Liver (tissue), 9 donors: ENCODE data around the gene B3GAT3. TPM values are rescaled to one million over a fixed set of nuclear protein-coding genes. Genes with fewer than 3 reads are reported as not detected.

ENCODE experiments used
- DNase-seq: peaks from one replicate; pipeline ENCODE4 v3.0.0-alpha.2; 2017; ENCODE audit warnings: low spot score
- H3K27ac ChIP-seq, 2 donors: one replicate each; pipeline ENCODE4 v1.7.0; 2013; ENCODE audit warnings: inconsistent platforms in 2 of 2, low read length in 2 of 2, control low read depth in 1 of 2, low read depth in 1 of 2, mild to moderate bottlenecking in 1 of 2
- H3K27me3 ChIP-seq, 4 donors: one replicate each; pipeline versions ENCODE4 v1.6.1 to v1.7.0; 2013; ENCODE audit warnings: low read length in 3 of 4, inconsistent platforms in 1 of 4, mild to moderate bottlenecking in 1 of 4, moderate library complexity in 1 of 4; ENCODE audit not compliant: control insufficient read depth in 4 of 4, insufficient read depth in 4 of 4
- H3K36me3 ChIP-seq, 4 donors: one replicate each; pipeline versions ENCODE4 v1.6.1 to v1.7.0; 2013; ENCODE audit warnings: low read length in 3 of 4, mild to moderate bottlenecking in 3 of 4, low read depth in 1 of 4, moderate library complexity in 1 of 4; ENCODE audit not compliant: control insufficient read depth in 4 of 4, insufficient read depth in 3 of 4
- H3K4me1 ChIP-seq, 4 donors: one replicate each; pipeline versions ENCODE4 v1.6.1 to v1.7.0; 2013; ENCODE audit warnings: low read length in 3 of 4, mild to moderate bottlenecking in 3 of 4, moderate library complexity in 1 of 4; ENCODE audit not compliant: control insufficient read depth in 4 of 4, insufficient read depth in 4 of 4
- H3K4me3 ChIP-seq, 3 donors: one replicate each; pipeline versions ENCODE4 v1.6.1 to v1.7.0; 2013; ENCODE audit warnings: low read length in 3 of 3, control low read depth in 1 of 3, low read depth in 1 of 3, mild to moderate bottlenecking in 1 of 3
- H3K9ac ChIP-seq, 2 donors: one replicate each; pipeline ENCODE4 v1.7.0; 2013; ENCODE audit warnings: low read length in 2 of 2, mild to moderate bottlenecking in 2 of 2, moderate library complexity in 2 of 2, control low read depth in 1 of 2, low read depth in 1 of 2
- H3K9me3 ChIP-seq, 4 donors: one replicate each; pipeline versions ENCODE4 v1.6.1 to v1.7.0; 2013; ENCODE audit warnings: low read length in 3 of 4; ENCODE audit not compliant: control insufficient read depth in 4 of 4
- EGR1 ChIP-seq, 2 donors: IDR thresholded peaks; 2 replicates each; pipeline ENCODE4 v1.6.1; 2016 to 2018; ENCODE audit warnings: antibody characterized with exemption in 2 of 2, low read depth in 2 of 2
- FOXA1 ChIP-seq: IDR thresholded peaks from 2 replicates; pipeline ENCODE4 v1.6.1; 2016; ENCODE audit warnings: antibody characterized with exemption
- FOXA2 ChIP-seq: IDR thresholded peaks from 2 replicates; pipeline ENCODE4 v1.6.1; 2016; ENCODE audit warnings: antibody characterized with exemption
- GABPA ChIP-seq, 2 donors: IDR thresholded peaks in 1 of 2; conservative IDR thresholded peaks in 1 of 2; 2 replicates each; pipeline ENCODE4 v1.6.1; 2016; ENCODE audit warnings: antibody characterized with exemption in 2 of 2, mild to moderate bottlenecking in 1 of 2, moderate library complexity in 1 of 2
- HNF4A ChIP-seq, 2 donors: conservative IDR thresholded peaks; 2 replicates each; pipeline ENCODE4 v1.6.1; 2016; ENCODE audit warnings: antibody characterized with exemption in 2 of 2, mild to moderate bottlenecking in 2 of 2
- HNF4G ChIP-seq: IDR thresholded peaks from 2 replicates; pipeline ENCODE4 v1.6.1; 2016; ENCODE audit warnings: antibody characterized with exemption
- JUND ChIP-seq, 2 donors: IDR thresholded peaks; 2 replicates each; pipeline ENCODE4 v1.6.1; 2016; ENCODE audit warnings: antibody characterized with exemption in 2 of 2
- NR2F2 ChIP-seq: IDR thresholded peaks from 2 replicates; pipeline ENCODE4 v1.6.1; 2016; ENCODE audit warnings: antibody characterized with exemption
- RAD21 ChIP-seq, 2 donors: IDR thresholded peaks; 2 replicates each; pipeline ENCODE4 v1.6.1; 2016; ENCODE audit warnings: antibody characterized with exemption in 2 of 2, mild to moderate bottlenecking in 2 of 2
- RXRA ChIP-seq, 2 donors: IDR thresholded peaks; 2 replicates each; pipeline ENCODE4 v1.6.1; 2017 to 2018; ENCODE audit warnings: antibody characterized with exemption in 2 of 2, mild to moderate bottlenecking in 1 of 2
- SP1 ChIP-seq: IDR thresholded peaks from 2 replicates; pipeline ENCODE4 v1.6.1; 2018; ENCODE audit warnings: antibody characterized with exemption, mild to moderate bottlenecking
- TAF1 ChIP-seq: conservative IDR thresholded peaks from 2 replicates; pipeline ENCODE4 v1.6.1; 2016; ENCODE audit warnings: antibody characterized with exemption, mild to moderate bottlenecking
- YY1 ChIP-seq: IDR thresholded peaks from 2 replicates; pipeline ENCODE4 v1.6.1; 2016; ENCODE audit warnings: antibody characterized with exemption, mild to moderate bottlenecking
- WGBS: extraction: QIAGEN DNeasy Blood & Tissue Kit; methylation state at CpG from one replicate; pipeline ENCODE4 v1.1.7; 2013; 5-methylcytosine and 5-hydroxymethylcytosine counted together
- polyA plus RNA-seq, 2 donors: library from polyadenylated mRNA; stranded (reverse) in 1 of 2; unstranded in 1 of 2; fragments of 200-250 nt in 1 of 2; fragments of >200 nt in 1 of 2; fragmentation: Nextera tagmentation in 1 of 2; extraction: Ambion mirVana in 1 of 2; gene quantifications; one replicate each; pipeline versions ENCODE4 v1.2.1 to v1.2.3, GENCODE V29; 2013 to 2015
- total RNA-seq, 2 donors: library from RNA; depleted of rRNA; stranded (reverse); fragments of >200 nt; gene quantifications; one replicate each; pipeline ENCODE4 v1.2.3, GENCODE V29; 2014
- TF ChIP-seq, protein P1 (sequence below): IDR thresholded peaks from 2 replicates; pipeline ENCODE4 v1.6.1; 2016; ENCODE audit warnings: antibody characterized with exemption
- TF ChIP-seq, protein P2 (sequence below): IDR thresholded peaks from 2 replicates; pipeline ENCODE4 v1.6.1; 2016; ENCODE audit warnings: antibody characterized with exemption
- TF ChIP-seq, protein P3 (sequence below): IDR thresholded peaks from 2 replicates; pipeline ENCODE4 v1.6.1; 2016; ENCODE audit warnings: antibody characterized with exemption
- TF ChIP-seq, protein P4 (sequence below): IDR thresholded peaks from 2 replicates; pipeline ENCODE4 v1.6.1; 2016; ENCODE audit warnings: antibody characterized with exemption, mild to moderate bottlenecking
- TF ChIP-seq, protein P5 (sequence below): fragments of 150-350 bp; IDR thresholded peaks from 2 replicates; pipeline ENCODE4 v1.5.1; 2017; ENCODE audit warnings: improper control_type of control experiment, low read depth, low read length; ENCODE audit not compliant: missing input control
- donor health status: healthy.
- donor health status: healthy.
- donor health status: healthy.
- donor health status: healthy.
- donor health status: healthy.

B3GAT3 gene
- total and polyA plus RNA-seq, 4 donors, result 13.1 to 29.2 (median 17.8) TPM

DNA sequence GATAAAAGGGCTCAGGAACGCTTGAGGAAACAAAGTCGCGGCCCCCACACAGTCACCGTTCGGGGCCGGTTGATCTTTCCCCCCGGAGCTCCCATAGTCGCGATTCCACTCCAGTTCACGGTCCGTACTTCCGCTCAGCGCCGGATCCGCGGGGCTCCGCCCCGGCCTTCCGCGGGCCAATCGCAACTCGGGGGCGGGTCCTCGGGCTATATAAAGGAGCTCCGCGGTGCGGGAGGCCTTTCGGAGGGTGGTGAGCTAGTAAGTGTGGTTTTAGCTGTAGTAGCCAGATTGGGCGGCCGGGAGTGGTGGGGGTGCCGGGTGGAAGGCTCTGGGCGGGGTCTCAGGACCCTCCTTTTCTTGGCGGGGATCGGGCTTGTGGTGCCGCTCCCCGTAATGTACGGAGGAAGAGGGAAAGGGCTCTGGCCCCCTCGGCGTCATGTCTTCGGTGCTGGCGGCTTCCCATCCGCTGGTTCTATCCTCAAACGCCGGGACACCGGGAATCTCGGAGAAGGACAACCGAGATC, 43.4 kb upstream of the B3GAT3 start, which contains the start of the genes C11orf98 and CSKMT:
Gene C11orf98, minus strand, starts transcription at position 136 of the 524 bp plus-strand sequence. Its CDS starts 41 bp downstream, at position 95.
Gene CSKMT, plus strand, starts transcription at position 238 of the 524 bp plus-strand sequence. CDS start 568 bp downstream, outside the sequence.
- DNase-seq, result peak; percentile 98
- H3K36me3 ChIP-seq, result peaks cover 3 to 10% (median 6%) of the 10 kb centered on the region in 4 donors
- H3K9ac ChIP-seq, result peak within 1 kb of the TSS; percentile 68 to 96
- no peaks in the 10 kb centered on the region for H3K27me3 ChIP-seq
- WGBS, result under 1% methylated on average over 47 of the region's 47 CpGs
- peaks cover 11 to 34% (median 25%) of the 10 kb centered on the region in 4 donors for H3K4me1 ChIP-seq
- peak within 1 kb of the TSS; percentile 82 to 98 (median 97) for H3K4me3 ChIP-seq
- TF ChIP-seq EGR1 (IDR thresholded peaks at IDR 0.05; ENCODE audit: low read depth in 2 of 2), result peak in 1 of 2 donors; percentile 30
- no peak for TF ChIP-seq HNF4G
- no peak for TF ChIP-seq FOXA2
- TF ChIP-seq, protein P1, sequence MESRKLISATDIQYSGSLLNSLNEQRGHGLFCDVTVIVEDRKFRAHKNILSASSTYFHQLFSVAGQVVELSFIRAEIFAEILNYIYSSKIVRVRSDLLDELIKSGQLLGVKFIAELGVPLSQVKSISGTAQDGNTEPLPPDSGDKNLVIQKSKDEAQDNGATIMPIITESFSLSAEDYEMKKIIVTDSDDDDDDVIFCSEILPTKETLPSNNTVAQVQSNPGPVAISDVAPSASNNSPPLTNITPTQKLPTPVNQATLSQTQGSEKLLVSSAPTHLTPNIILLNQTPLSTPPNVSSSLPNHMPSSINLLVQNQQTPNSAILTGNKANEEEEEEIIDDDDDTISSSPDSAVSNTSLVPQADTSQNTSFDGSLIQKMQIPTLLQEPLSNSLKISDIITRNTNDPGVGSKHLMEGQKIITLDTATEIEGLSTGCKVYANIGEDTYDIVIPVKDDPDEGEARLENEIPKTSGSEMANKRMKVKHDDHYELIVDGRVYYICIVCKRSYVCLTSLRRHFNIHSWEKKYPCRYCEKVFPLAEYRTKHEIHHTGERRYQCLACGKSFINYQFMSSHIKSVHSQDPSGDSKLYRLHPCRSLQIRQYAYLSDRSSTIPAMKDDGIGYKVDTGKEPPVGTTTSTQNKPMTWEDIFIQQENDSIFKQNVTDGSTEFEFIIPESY, result peak; percentile 76
- peak; percentile 28 for TF ChIP-seq NR2F2
- peak in 1 of 2 donors; percentile 23 for TF ChIP-seq RAD21 (IDR thresholded peaks at IDR 0.05)
- TF ChIP-seq JUND (IDR thresholded peaks at IDR 0.05), result peak in 1 of 2 donors; percentile 34
- peak; percentile 81 for TF ChIP-seq SP1
- no peak for TF ChIP-seq RXRA (IDR thresholded peaks at IDR 0.05)
- peak; percentile 68 for TF ChIP-seq FOXA1
- TF ChIP-seq TAF1, result peak; percentile 98
- TF ChIP-seq, protein P2, sequence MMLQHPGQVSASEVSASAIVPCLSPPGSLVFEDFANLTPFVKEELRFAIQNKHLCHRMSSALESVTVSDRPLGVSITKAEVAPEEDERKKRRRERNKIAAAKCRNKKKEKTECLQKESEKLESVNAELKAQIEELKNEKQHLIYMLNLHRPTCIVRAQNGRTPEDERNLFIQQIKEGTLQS, result peak; percentile 47
- TF ChIP-seq, protein P3, sequence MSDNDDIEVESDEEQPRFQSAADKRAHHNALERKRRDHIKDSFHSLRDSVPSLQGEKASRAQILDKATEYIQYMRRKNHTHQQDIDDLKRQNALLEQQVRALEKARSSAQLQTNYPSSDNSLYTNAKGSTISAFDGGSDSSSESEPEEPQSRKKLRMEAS, result peak; percentile 22
- TF ChIP-seq HNF4A (conservative IDR thresholded peaks at IDR 0.05), result peak in 1 of 2 donors; percentile 23
- TF ChIP-seq, protein P4, sequence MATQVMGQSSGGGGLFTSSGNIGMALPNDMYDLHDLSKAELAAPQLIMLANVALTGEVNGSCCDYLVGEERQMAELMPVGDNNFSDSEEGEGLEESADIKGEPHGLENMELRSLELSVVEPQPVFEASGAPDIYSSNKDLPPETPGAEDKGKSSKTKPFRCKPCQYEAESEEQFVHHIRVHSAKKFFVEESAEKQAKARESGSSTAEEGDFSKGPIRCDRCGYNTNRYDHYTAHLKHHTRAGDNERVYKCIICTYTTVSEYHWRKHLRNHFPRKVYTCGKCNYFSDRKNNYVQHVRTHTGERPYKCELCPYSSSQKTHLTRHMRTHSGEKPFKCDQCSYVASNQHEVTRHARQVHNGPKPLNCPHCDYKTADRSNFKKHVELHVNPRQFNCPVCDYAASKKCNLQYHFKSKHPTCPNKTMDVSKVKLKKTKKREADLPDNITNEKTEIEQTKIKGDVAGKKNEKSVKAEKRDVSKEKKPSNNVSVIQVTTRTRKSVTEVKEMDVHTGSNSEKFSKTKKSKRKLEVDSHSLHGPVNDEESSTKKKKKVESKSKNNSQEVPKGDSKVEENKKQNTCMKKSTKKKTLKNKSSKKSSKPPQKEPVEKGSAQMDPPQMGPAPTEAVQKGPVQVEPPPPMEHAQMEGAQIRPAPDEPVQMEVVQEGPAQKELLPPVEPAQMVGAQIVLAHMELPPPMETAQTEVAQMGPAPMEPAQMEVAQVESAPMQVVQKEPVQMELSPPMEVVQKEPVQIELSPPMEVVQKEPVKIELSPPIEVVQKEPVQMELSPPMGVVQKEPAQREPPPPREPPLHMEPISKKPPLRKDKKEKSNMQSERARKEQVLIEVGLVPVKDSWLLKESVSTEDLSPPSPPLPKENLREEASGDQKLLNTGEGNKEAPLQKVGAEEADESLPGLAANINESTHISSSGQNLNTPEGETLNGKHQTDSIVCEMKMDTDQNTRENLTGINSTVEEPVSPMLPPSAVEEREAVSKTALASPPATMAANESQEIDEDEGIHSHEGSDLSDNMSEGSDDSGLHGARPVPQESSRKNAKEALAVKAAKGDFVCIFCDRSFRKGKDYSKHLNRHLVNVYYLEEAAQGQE, result peak; percentile 96
- TF ChIP-seq, protein P5, sequence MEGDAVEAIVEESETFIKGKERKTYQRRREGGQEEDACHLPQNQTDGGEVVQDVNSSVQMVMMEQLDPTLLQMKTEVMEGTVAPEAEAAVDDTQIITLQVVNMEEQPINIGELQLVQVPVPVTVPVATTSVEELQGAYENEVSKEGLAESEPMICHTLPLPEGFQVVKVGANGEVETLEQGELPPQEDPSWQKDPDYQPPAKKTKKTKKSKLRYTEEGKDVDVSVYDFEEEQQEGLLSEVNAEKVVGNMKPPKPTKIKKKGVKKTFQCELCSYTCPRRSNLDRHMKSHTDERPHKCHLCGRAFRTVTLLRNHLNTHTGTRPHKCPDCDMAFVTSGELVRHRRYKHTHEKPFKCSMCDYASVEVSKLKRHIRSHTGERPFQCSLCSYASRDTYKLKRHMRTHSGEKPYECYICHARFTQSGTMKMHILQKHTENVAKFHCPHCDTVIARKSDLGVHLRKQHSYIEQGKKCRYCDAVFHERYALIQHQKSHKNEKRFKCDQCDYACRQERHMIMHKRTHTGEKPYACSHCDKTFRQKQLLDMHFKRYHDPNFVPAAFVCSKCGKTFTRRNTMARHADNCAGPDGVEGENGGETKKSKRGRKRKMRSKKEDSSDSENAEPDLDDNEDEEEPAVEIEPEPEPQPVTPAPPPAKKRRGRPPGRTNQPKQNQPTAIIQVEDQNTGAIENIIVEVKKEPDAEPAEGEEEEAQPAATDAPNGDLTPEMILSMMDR, result no peak
- peak; percentile 86 for TF ChIP-seq YY1
- TF ChIP-seq GABPA (IDR thresholded peaks at IDR 0.05 in 1 of 2, conservative IDR thresholded peaks at IDR 0.05 in 1 of 2), result peak; percentile 60 to 87
- H3K9me3 ChIP-seq, result no peaks in the 10 kb centered on the region
- peak within 1 kb of the TSS; percentile 85 to 89 for H3K27ac ChIP-seq
